Occipital lobe (tissue), 1 donor: ENCODE results near the gene MPZL1. TPM values are rescaled to one million over a fixed set of nuclear protein-coding genes. Genes with fewer than 3 reads are reported as not detected.

Experiments used
- total RNA-seq: library from RNA; depleted of rRNA; stranded (reverse); fragments of >200 nt; gene quantifications from one replicate; pipeline ENCODE4 v1.2.3, GENCODE V29; 2014

Gene MPZL1
- total RNA-seq, 1 donor from 2014 or later, result 278 TPM

Other genes with a start within 250 kb of the MPZL1 start
- 2.3 TPM for gene CD247, start 203.5 kb upstream of the MPZL1 start, total RNA-seq
- 45.4 TPM for gene CREG1, start 168.2 kb upstream of the MPZL1 start, total RNA-seq
- 6.9 TPM for gene RCSD1, start 91.8 kb upstream of the MPZL1 start, total RNA-seq
- gene ADCY10, start 192.2 kb downstream of the MPZL1 start, total RNA-seq, result 0.62 TPM
- gene DCAF6, start 214.7 kb downstream of the MPZL1 start, total RNA-seq, result 71.3 TPM
- gene MPC2, start 215.1 kb downstream of the MPZL1 start, total RNA-seq, result 53.2 TPM